ENCODE measurements around the gene FIBCD1.

DNA sequence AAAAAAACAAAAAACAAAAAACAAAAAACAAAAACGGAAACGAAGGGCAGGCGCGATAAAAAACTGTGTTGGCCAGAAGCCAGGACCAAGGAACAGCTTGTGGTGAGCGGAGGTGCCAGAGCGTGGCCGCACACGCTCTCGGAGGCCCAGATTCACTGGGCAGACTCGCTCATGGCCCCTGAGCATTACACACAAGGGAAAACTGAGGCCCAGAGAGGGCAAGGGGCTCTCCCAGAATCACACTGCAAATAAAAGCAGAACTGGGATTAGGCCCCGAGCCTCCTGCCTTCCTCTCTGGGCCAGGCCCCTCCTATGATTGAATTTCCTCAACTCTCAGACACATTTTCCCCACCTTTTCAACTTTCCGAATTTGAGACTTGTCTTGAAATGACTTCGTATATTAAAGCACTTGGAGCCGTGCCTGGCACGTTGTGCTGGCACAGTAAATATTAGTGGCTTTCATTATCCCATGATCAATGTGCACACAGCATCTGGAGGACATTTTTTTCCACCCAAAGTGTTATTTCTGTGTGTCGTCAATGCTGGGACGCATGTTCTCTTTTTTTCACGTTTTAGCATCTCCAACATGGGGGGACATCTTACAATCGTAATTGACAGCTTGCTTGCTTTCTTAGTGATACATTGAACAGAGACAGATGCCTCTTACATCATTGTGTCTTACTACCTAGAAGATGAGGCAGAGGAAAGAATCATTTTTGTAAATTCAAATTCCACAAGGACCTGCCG lies 7.4 kb downstream of the FIBCD1 start:
- TF ChIP-seq, protein P1, sequence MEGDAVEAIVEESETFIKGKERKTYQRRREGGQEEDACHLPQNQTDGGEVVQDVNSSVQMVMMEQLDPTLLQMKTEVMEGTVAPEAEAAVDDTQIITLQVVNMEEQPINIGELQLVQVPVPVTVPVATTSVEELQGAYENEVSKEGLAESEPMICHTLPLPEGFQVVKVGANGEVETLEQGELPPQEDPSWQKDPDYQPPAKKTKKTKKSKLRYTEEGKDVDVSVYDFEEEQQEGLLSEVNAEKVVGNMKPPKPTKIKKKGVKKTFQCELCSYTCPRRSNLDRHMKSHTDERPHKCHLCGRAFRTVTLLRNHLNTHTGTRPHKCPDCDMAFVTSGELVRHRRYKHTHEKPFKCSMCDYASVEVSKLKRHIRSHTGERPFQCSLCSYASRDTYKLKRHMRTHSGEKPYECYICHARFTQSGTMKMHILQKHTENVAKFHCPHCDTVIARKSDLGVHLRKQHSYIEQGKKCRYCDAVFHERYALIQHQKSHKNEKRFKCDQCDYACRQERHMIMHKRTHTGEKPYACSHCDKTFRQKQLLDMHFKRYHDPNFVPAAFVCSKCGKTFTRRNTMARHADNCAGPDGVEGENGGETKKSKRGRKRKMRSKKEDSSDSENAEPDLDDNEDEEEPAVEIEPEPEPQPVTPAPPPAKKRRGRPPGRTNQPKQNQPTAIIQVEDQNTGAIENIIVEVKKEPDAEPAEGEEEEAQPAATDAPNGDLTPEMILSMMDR (IDR thresholded peaks at IDR 0.05) = no peak
- TF ChIP-seq POLR2A (IDR thresholded peaks at IDR 0.05) = no peak
